Astrocyte (in vitro differentiated cells and primary cell): ENCODE results near the gene FAM53B.

Source experiments
- CTCF ChIP-seq: IDR thresholded peaks from 2 replicates; pipeline ENCODE4 v1.5.1; 2011; ENCODE audit warnings: low read depth, mild to moderate bottlenecking, inconsistent platforms, low read length, moderate library complexity; ENCODE audit not compliant: insufficient read depth
- EZH2 ChIP-seq: IDR thresholded peaks from 2 replicates; pipeline ENCODE4 v1.6.1; 2012; ENCODE audit warnings: mild to moderate bottlenecking, low read length, inconsistent platforms; ENCODE audit not compliant: insufficient read depth

- TF ChIP-seq CTCF (no peak), EZH2 (no peak)
Observed at GRCh38 chr10:124600051-124600880, 143.9 kb downstream of the FAM53B start.
